LHCN-M2 (cell line): ENCODE measurements around the gene GRIN2A. TPM values are rescaled to one million over a fixed set of nuclear protein-coding genes. Genes with fewer than 3 reads are reported as not detected.

Experiments used
- DNase-seq: peaks from one replicate; pipeline ENCODE4 v3.0.0-alpha.2; 2012; ENCODE audit warnings: low read depth
- total RNA-seq: library from RNA; depleted of rRNA; stranded (reverse); fragments of >200 nt; gene quantifications from 2 replicates; pipeline ENCODE4 v1.2.3, GENCODE V29; 2014

GRIN2A gene
- total RNA-seq, 1 experiment from 2014 or later = not detected

GRCh38 chr16:10136916-10137315 is 45.3 kb downstream of the GRIN2A start:
- DNase-seq = no peak

- DNase-seq = no peak
These were observed 51.7 kb downstream of the GRIN2A start for GRCh38 chr16:10130538-10130937.

- no peak for DNase-seq
These were observed 53.6 kb downstream of the GRIN2A start for GRCh38 chr16:10128397-10129258.

GRCh38 chr16:10126686-10127085 is 55.5 kb downstream of the GRIN2A start:
- DNase-seq = no peak

GRCh38 chr16:10123141-10123540 is 59.1 kb downstream of the GRIN2A start:
- no peak for DNase-seq

GRCh38 chr16:10122546-10122945 is 59.7 kb downstream of the GRIN2A start:
- DNase-seq = no peak

- DNase-seq = no peak
These were observed 60.3 kb downstream of the GRIN2A start for GRCh38 chr16:10121897-10122425.

GRCh38 chr16:10121491-10121890 is 60.7 kb downstream of the GRIN2A start:
- no peak for DNase-seq

- DNase-seq = no peak
These were observed 61.3 kb downstream of the GRIN2A start for GRCh38 chr16:10120953-10121352.

- no peak for DNase-seq
These were observed 67.8 kb downstream of the GRIN2A start for GRCh38 chr16:10114409-10114808.

- DNase-seq = no peak
These were observed 69.0 kb downstream of the GRIN2A start for GRCh38 chr16:10113248-10113647.

- no peak for DNase-seq
These were observed 70.2 kb downstream of the GRIN2A start for GRCh38 chr16:10112021-10112420.

GRCh38 chr16:10111156-10111761 is 71.0 kb downstream of the GRIN2A start:
- DNase-seq = no peak

- no peak for DNase-seq
These were observed 71.7 kb downstream of the GRIN2A start for GRCh38 chr16:10110552-10110951.

GRCh38 chr16:10107081-10107480 is 75.1 kb downstream of the GRIN2A start:
- no peak for DNase-seq

- no peak for DNase-seq
These were observed 78.5 kb downstream of the GRIN2A start for GRCh38 chr16:10103700-10104099.

- no peak for DNase-seq
These were observed 79.1 kb downstream of the GRIN2A start for GRCh38 chr16:10103118-10103517.

GRCh38 chr16:10100829-10101228 is 81.4 kb downstream of the GRIN2A start:
- DNase-seq = no peak

- DNase-seq = no peak
These were observed 83.2 kb downstream of the GRIN2A start for GRCh38 chr16:10098991-10099390.

GRCh38 chr16:10097271-10097670 is 85.0 kb downstream of the GRIN2A start:
- DNase-seq = no peak

GRCh38 chr16:10093576-10093975 is 88.7 kb downstream of the GRIN2A start:
- DNase-seq = no peak

GRCh38 chr16:10090816-10091215 is 91.4 kb downstream of the GRIN2A start:
- DNase-seq = no peak

- DNase-seq = no peak
These were observed 93.8 kb downstream of the GRIN2A start for GRCh38 chr16:10088380-10088793.
